ENCODE measurements around the gene NKAPD1. TPM values are rescaled to one million over a fixed set of nuclear protein-coding genes. Genes with fewer than 3 reads are reported as not detected.

NKAPD1 gene
- total and polyA plus RNA-seq, 2 experiments from 2014 or later = 26.1 to 39.4 TPM

DNA sequence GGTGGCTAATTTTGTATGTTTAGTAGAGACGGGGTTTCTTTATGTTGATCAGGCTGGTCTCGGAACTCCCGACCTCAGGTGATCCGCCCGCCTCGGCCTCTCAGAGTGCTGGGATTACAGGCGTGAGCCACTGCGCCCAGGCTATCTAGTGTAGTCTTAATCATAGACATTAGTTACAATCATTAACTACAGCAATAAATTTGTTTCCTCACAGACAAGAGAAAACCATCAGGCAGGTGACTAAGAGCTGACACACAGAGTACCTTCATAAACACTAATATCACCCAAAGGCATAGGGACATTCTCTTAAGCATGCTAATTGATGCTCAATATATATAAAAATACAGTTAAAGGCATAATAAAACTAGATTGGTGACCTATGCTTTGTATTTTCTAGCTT, 32.0 kb downstream of the NKAPD1 start:
- DNase-seq = no peak
- no peaks in the 10 kb centered on the region for H3K9me3 ChIP-seq (ENCODE audit: low read depth)
- H3K79me2 ChIP-seq (ENCODE audit: insufficient read depth) = no peaks in the 10 kb centered on the region
- H3K4me3 ChIP-seq = no peak overlapping the region
- H3K4me2 ChIP-seq (ENCODE audit: unreplicated experiment) = no peak overlapping the region
- in situ Hi-C loops (cut with MboI) = no loop called here
- H3K9me2 ChIP-seq (ENCODE audit: insufficient read depth) = no peaks in the 10 kb centered on the region
- no peaks in the 10 kb centered on the region for H3F3A ChIP-seq (ENCODE audit: insufficient read depth)
- H4K20me1 ChIP-seq (ENCODE audit: insufficient read depth) = no peaks in the 10 kb centered on the region
- no peak overlapping the region for H2AFZ ChIP-seq
- no peaks in the 10 kb centered on the region for H3K4me1 ChIP-seq (ENCODE audit: insufficient read depth)
- no peak overlapping the region for H3K27ac ChIP-seq
- H3K9ac ChIP-seq = no peak overlapping the region
- TF ChIP-seq EZH2 (IDR thresholded peaks at IDR 0.05; ENCODE audit: insufficient read depth, poor library complexity, severe bottlenecking) (no peak), EZH2phosphoT487 (IDR thresholded peaks at IDR 0.05; ENCODE audit: insufficient read depth, low read depth) (no peak)
- no peaks in the 10 kb centered on the region for H3K36me3 ChIP-seq (ENCODE audit: low read depth)
- 95 to 99% methylated on average over 8 of the region's 8 CpGs for WGBS, 2 experiments (ENCODE audit: low coverage in 1 of 2, low lambda C conversion rate in 2 of 2, missing lambda C conversion rate in 2 of 2)
- no peaks in the 10 kb centered on the region for H3K27me3 ChIP-seq (replicated peaks; ENCODE audit: insufficient read depth)

DNA sequence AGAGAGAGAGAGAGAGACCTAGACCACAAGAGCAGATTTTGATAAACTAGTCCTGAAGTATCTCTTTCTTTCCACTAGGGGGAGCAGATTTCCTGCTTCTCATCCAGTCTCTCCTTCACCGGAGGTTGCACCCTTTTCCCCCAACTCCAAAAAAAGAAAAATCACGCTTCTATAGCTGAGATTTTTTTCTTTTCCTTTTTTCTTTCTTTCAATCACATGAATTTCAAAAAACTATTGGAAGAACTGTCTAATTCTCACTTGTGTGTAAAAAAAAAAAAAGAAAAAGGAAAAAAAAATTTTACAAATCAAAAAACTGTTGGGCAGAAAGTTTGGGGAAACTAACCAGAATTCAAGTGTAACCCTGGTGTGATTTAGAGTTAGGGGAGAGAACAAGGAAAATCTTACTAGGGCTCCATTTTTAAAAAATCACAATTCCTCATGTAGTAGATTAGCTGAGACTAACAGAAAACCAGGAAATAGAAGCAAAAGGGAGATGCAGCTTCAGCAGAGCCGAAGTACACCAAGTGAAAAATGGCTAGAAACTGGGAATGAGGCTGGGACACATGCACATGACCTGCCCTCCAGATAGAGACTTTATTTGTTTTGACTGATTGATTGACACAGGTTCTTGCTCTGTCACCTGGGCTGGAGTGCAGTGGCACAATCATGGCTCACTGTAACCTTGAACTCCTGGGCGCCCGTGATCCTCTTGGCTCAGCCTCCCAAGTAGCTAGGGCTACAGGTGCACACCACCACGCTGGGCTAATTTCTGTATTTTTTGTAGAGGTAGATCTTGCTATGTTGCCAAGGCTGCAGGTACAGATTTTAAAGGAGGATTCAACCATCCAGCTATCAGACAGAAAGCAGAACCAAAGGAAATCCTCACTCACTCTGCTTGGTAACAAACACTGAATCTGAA, 39.7 kb downstream of the NKAPD1 start:
- in situ Hi-C loops (cut with MboI) = no loop called here
- 65 to 69% methylated on average over 6 of the region's 6 CpGs for WGBS, 2 experiments (ENCODE audit: low coverage in 1 of 2, low lambda C conversion rate in 2 of 2, missing lambda C conversion rate in 2 of 2)

DNA sequence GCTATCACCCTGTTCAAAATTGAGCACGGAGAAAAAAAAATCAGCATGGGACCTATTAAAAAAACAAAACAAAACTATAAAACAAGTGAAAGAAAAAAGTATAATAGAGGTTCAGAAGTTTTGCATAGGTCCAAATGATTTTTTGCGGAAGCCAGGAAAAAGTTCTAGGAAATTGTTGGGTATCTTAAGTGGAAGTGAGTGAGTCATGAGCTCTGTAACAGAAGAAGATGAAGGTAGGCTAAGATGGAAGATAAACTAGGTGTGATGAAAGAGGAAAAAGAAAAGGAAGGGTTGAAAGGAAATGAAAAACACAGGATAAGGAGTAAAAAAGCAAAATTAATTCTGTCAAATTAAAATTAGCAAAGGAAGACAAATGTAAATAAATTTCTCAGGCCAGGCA, 40.4 kb downstream of the NKAPD1 start:
- no peak for DNase-seq
- H3K9me2 ChIP-seq (ENCODE audit: insufficient read depth) = no peaks in the 10 kb centered on the region
- no peak overlapping the region for H3K9ac ChIP-seq
- H3K27me3 ChIP-seq (replicated peaks; ENCODE audit: insufficient read depth) = no peaks in the 10 kb centered on the region
- no peak overlapping the region for H3K27ac ChIP-seq
- WGBS, 2 experiments (ENCODE audit: low coverage in 1 of 2, low lambda C conversion rate in 2 of 2, missing lambda C conversion rate in 2 of 2) = 80 to 97% methylated on average over 2 of the region's 2 CpGs
- H3K79me2 ChIP-seq (ENCODE audit: insufficient read depth) = no peaks in the 10 kb centered on the region
- TF ChIP-seq EZH2phosphoT487 (IDR thresholded peaks at IDR 0.05; ENCODE audit: insufficient read depth, low read depth) (no peak), EZH2 (IDR thresholded peaks at IDR 0.05; ENCODE audit: insufficient read depth, poor library complexity, severe bottlenecking) (no peak)
- no peaks in the 10 kb centered on the region for H3K36me3 ChIP-seq (ENCODE audit: low read depth)
- in situ Hi-C loops (cut with MboI) = no loop called here
- no peaks in the 10 kb centered on the region for H3K9me3 ChIP-seq (ENCODE audit: low read depth)
- peaks cover 3% of the 10 kb centered on the region; the same call in 1 of the 2 replicates for H3F3A ChIP-seq (ENCODE audit: insufficient read depth)
- no peak overlapping the region for H3K4me3 ChIP-seq
- peaks cover 6% of the 10 kb centered on the region for H3K4me1 ChIP-seq (ENCODE audit: insufficient read depth)
- no peak overlapping the region for H3K4me2 ChIP-seq (ENCODE audit: unreplicated experiment)
- H2AFZ ChIP-seq = no peak overlapping the region
- no peaks in the 10 kb centered on the region for H4K20me1 ChIP-seq (ENCODE audit: insufficient read depth)

More for the DNA sequence above, 39.7 kb downstream of the NKAPD1 start:
- peak overlapping the region; percentile 34; the same call in 1 of the 2 replicates for H2AFZ ChIP-seq
- H3K27ac ChIP-seq = no peak overlapping the region
- peak overlapping the region; percentile 23; the same call in 1 of the 2 replicates for H3K9ac ChIP-seq
- no peaks in the 10 kb centered on the region for H3K9me2 ChIP-seq (ENCODE audit: insufficient read depth)
- no peaks in the 10 kb centered on the region for H3K9me3 ChIP-seq (ENCODE audit: low read depth)
- H3K79me2 ChIP-seq (ENCODE audit: insufficient read depth) = no peaks in the 10 kb centered on the region
- H4K20me1 ChIP-seq (ENCODE audit: insufficient read depth) = no peaks in the 10 kb centered on the region
- no peak overlapping the region for H3K4me3 ChIP-seq
- H3F3A ChIP-seq (ENCODE audit: insufficient read depth) = no peaks in the 10 kb centered on the region
- H3K27me3 ChIP-seq (replicated peaks; ENCODE audit: insufficient read depth) = no peaks in the 10 kb centered on the region
- TF ChIP-seq EZH2phosphoT487 (IDR thresholded peaks at IDR 0.05; ENCODE audit: insufficient read depth, low read depth) = no peak
- TF ChIP-seq EZH2 (IDR thresholded peaks at IDR 0.05; ENCODE audit: insufficient read depth, poor library complexity, severe bottlenecking) = no peak
- DNase-seq = peak; percentile 80
- H3K4me1 ChIP-seq (ENCODE audit: insufficient read depth) = peaks cover 3% of the 10 kb centered on the region; the same call in 1 of the 2 replicates
- peak overlapping the region; percentile 52 for H3K4me2 ChIP-seq (ENCODE audit: unreplicated experiment)
- no peaks in the 10 kb centered on the region for H3K36me3 ChIP-seq (ENCODE audit: low read depth)

DNA sequence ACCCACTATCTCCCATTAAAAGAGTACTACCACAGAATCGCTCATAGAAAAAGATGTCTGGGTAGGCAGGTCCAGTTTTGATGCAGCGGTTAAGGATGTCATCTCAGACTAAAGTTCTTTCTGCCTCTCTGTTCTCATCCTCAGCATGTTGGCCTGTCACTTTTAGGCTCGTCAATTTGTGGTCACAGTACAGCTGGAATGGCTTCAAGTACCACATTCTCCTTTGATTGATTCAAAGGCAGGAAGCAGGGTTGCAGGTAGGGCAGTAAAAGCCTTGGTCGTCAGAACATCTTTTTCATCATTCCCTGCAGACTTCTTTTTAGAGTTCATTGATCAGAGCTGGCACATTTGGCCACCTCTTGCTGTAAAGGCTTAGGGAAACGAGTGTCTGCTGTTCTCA, 41.3 kb downstream of the NKAPD1 start:
- no peak overlapping the region for H3K4me2 ChIP-seq (ENCODE audit: unreplicated experiment)
- no peaks in the 10 kb centered on the region for H3K79me2 ChIP-seq (ENCODE audit: insufficient read depth)
- H2AFZ ChIP-seq = no peak overlapping the region
- no peak overlapping the region for H3K9ac ChIP-seq
- H3K36me3 ChIP-seq (ENCODE audit: low read depth) = no peaks in the 10 kb centered on the region
- no peak overlapping the region for H3K4me3 ChIP-seq
- TF ChIP-seq EZH2 (IDR thresholded peaks at IDR 0.05; ENCODE audit: insufficient read depth, poor library complexity, severe bottlenecking) (no peak), EZH2phosphoT487 (IDR thresholded peaks at IDR 0.05; ENCODE audit: insufficient read depth, low read depth) (no peak)
- WGBS, 2 experiments (ENCODE audit: low coverage in 1 of 2, low lambda C conversion rate in 2 of 2, missing lambda C conversion rate in 2 of 2) = 83 to 84% methylated on average over 5 of the region's 5 CpGs
- no peaks in the 10 kb centered on the region for H3K9me3 ChIP-seq (ENCODE audit: low read depth)
- no peak for DNase-seq
- H3F3A ChIP-seq (ENCODE audit: insufficient read depth) = peaks cover 11% of the 10 kb centered on the region
- H4K20me1 ChIP-seq (ENCODE audit: insufficient read depth) = no peaks in the 10 kb centered on the region
- H3K9me2 ChIP-seq (ENCODE audit: insufficient read depth) = no peaks in the 10 kb centered on the region
- H3K27me3 ChIP-seq (replicated peaks; ENCODE audit: insufficient read depth) = no peaks in the 10 kb centered on the region
- no peak overlapping the region for H3K27ac ChIP-seq
- H3K4me1 ChIP-seq (ENCODE audit: insufficient read depth) = peaks cover 14% of the 10 kb centered on the region
- in situ Hi-C loops (cut with MboI) = no loop called here
